Endothelial cell of hepatic sinusoid (primary cell): ENCODE results near the gene MOGAT3.

Experiments
- in situ Hi-C: cut with HindIII; loops from 2 replicates; pipeline ENCODE4 v1.10.0; 2017; ENCODE audit warnings: low sequenced_read_pairs

MOGAT3 gene

GRCh38 chr7:101162551-101163278, 38.1 kb downstream of the MOGAT3 start:
- in situ Hi-C loops, result loop anchor here (5.0 kb wide), 1 partner anchor 55 kb away; the partner anchor contains the start of genes PLOD3 and ZNHIT1

GRCh38 chr7:101161692-101162471, 39.0 kb downstream of the MOGAT3 start:
- in situ Hi-C loops, result loop anchor here (5.0 kb wide), 1 partner anchor 55 kb away; the partner anchor contains the start of genes PLOD3 and ZNHIT1

DNA sequence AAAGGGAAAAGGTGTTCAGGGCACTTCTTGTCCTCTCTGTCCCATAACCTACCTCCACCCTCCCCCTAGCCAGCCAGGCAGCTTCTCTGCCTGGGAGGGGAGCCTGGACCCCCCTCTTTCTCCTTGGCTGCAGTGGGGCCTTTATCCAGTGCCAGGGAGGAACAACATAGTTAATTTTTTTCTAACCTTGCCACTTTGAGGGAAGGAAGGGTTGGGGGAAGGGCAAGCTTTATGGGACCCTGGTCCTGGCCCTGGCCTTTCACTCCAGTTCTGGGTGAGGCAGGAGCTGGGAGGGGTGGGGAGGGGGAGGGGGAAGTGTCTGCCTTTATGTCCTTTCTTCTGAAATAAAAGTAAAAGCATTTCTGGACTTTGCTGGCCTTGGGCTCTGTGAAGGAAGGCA, 39.9 kb downstream of the MOGAT3 start:
- in situ Hi-C loops, result loop anchor here (5.0 kb wide), 1 partner anchor 56 kb away; the partner anchor contains the start of genes PLOD3 and ZNHIT1

DNA sequence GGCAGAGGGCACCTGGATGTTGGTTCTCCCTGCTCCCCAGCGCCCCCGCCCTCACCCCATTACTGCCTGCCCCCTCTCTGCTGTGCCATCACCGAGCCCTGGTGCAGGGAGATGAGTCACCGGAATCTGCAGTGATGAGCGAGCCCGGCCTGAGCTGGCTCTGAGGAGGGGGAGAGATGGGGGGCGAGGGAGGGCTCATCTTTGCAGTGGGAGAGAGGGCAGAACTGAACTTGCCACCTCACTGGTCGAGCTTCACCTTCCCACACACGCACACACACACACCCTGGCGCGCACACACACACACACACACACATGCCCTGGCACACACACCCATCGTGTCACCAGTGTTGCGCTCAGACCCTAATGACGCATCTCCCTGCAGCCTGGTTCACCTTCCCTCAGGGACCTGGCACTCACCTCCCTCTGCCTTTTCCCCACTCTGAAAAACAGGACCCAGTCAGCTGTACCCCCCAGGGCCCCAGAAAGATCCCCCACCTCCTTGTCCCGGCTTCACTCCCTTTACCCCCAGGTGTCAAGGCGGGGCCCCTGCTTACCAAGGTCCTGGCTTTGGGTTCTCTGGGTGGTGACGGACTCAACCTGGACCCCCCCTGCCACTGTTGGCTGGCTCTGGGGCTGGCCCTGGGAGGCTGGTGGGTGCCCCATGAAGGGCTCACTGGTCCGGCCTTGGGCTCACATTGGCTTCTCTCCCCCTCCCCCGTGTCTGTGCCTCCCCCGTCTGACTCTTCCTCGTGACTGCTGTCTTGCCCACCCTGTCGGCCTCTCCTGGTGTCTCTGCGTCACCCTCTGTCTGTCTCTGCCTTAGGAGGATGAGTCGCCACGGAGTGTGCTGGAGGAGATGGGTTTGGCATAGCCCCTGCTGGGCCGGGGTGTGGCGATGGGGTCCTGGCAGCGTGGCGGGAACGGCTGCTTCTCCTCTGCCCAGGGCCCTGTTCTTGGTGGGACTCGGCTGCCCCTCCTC, 40.9 kb downstream of the MOGAT3 start:
- in situ Hi-C loops, result loop anchor here (5.0 kb wide), 2 partner anchors 57 to 97 kb away; partner anchors contain the start of genes PLOD3 and ZNHIT1

GRCh38 chr7:101156866-101157589, 43.8 kb downstream of the MOGAT3 start:
- in situ Hi-C loops, result loop anchor here (5.0 kb wide), 1 partner anchor 100 kb away; no protein-coding TSS in a partner anchor

- in situ Hi-C loops, result loop anchor here (5.0 kb wide), 1 partner anchor 101 kb away; no protein-coding TSS in a partner anchor
These were observed 44.6 kb downstream of the MOGAT3 start for GRCh38 chr7:101156277-101156676.

GRCh38 chr7:101155303-101155702, 45.5 kb downstream of the MOGAT3 start:
- in situ Hi-C loops, result loop anchor here (5.0 kb wide), 1 partner anchor 102 kb away; no protein-coding TSS in a partner anchor

DNA sequence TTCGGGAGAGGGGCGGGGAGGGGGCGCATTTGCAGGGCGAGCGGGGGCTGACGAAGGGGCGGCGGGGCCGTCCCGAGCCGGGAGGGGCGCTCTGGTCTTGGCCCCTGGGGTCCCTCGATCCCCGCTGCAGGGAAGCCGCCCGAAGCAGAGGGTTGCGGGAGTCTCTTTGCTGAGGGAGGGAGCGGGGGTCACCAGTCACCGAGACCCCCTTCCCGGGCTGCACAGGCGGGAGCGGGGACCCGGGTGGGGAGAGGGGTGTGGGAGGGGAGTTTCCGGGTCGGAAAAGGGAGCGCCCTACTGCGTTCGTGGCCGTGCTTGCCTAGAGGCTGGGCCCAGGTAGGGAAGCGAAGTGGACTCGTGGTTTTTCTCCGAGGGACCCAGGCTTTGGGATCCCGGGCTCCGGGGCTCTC, 46.1 kb downstream of the MOGAT3 start:
- in situ Hi-C loops, result loop anchor here (5.0 kb wide), 1 partner anchor 103 kb away; no protein-coding TSS in a partner anchor

GRCh38 chr7:101153969-101154692, 46.7 kb downstream of the MOGAT3 start, which contains the start of gene AP1S1:
AP1S1 (plus strand) TSS chr7:101154476; CDS start chr7:101154515, 39 bp downstream.
- in situ Hi-C loops, result no loop called here

- in situ Hi-C loops, result no loop called here
These were observed 48.8 kb downstream of the MOGAT3 start for GRCh38 chr7:101151908-101152651.
